ENCODE results near the gene ZNF638. TPM values are rescaled to one million over a fixed set of nuclear protein-coding genes. Genes with fewer than 3 reads are reported as not detected.
A peak's percentile ranks its signal among the peaks of the same experiment; 100 is the strongest.

The ZNF638 gene
- total and polyA plus RNA-seq, 12 donors = 45.2 to 219 (median 82.8) TPM

DNA sequence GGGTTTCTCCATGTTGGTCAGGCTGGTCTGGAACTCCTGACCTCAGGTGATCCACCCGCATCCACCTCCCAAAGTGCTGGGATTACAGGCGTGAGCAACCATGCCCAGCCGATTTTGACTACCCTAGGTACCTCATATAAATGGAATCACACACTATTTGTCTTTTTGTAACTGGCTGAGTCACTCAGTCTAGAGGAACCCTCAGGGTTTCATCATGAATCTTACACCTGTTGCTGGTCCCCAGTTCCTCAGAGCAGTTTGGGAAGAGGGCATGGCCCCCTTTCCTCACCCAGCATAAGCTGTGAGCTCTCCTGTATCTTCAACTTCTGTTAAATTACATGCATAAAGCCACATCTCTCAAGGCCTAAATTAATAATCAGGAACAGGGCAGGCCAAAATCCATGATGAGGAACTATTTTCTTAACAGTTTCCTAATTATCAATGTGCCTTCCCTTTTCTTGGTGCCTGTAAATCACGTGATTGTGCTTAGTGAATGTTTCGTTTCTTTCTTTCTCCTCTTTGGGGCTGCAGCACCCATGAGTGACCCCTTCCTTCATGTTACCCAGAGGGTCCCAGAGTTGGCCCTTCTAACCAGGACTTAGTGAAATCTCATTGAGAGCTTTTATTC lies 142.6 kb downstream of the ZNF638 start:
- intact Hi-C loops (cut with DNase I) = no loop called here

DNA sequence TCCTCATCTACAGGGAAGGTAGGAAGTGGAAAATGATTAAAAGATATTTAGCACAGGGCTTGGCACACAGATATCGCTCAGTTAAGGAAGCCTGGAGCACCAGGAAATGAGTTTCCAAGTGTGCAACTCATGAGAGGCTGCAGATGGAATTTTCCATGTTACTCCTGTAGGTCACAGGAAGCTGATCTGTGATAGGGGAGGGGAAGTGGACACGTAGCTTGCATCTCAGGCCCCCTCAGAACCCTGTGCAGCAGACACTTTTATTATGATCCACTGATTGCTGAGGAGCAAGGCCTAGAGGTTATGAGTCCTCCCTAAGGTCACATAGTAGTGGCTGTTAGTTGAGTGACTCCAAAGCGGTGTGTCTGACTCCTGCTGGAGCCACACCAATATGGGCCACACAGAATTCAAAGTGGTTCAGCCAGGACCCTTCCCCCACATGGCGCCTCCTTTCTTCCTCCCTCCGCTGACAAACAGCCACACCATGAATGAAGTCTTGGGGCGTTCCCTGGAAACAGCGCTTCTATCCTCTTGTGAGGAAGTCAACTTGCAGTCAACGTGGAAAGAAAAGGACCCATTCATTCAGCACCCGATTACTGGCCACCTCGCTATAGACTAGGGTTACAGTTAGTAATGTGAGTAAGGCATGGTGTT lies 143.3 kb downstream of the ZNF638 start:
- Histone ChIP-seq H3K27me3 (no peaks in the 10 kb centered on the region), H3K36me3 (peaks cover 0 to 17% (median 0%) of the 10 kb centered on the region in 9 donors), H3K4me1 (peaks cover 5 to 73% (median 57%) of the 10 kb centered on the region in 9 donors), H3K9me3 (no peaks in the 10 kb centered on the region), H3K4me3 (no peak overlapping the region), H3K27ac (peak overlapping the region in 9 of 10 donors; percentile 63 to 86 (median 73))
- DNase-seq (no peak), ATAC-seq (peak; percentile 58 to 88 (median 75))
- 66 to 76% methylated on average over 10 of the region's 10 CpGs for WGBS, 2 donors
- peak in 1 of 9 donors; percentile 7 for TF ChIP-seq CTCF (IDR thresholded peaks at IDR 0.05)
- intact Hi-C loops (cut with DNase I) = no loop called here

More for the DNA sequence above, 142.6 kb downstream of the ZNF638 start:
- Histone ChIP-seq H3K36me3 (peaks cover 0 to 16% (median 0%) of the 10 kb centered on the region in 9 donors), H3K4me1 (peaks cover 8 to 80% (median 64%) of the 10 kb centered on the region in 9 donors), H3K27me3 (no peaks in the 10 kb centered on the region), H3K4me3 (peak overlapping the region in 1 of 10 donors; percentile 6), H3K27ac (peak overlapping the region in 9 of 10 donors; percentile 63 to 86 (median 73)), H3K9me3 (no peaks in the 10 kb centered on the region)
- DNase-seq (no peak), ATAC-seq (peak in 2 of 8 donors; percentile 3 to 11)
- 81 to 84% methylated on average over 5 of the region's 5 CpGs for WGBS, 2 donors
- no peak for TF ChIP-seq CTCF (IDR thresholded peaks at IDR 0.05)

- Histone ChIP-seq H3K36me3 (peaks cover 0 to 30% (median 0%) of the 10 kb centered on the region in 9 donors), H3K27me3 (no peaks in the 10 kb centered on the region), H3K4me1 (peaks cover 3 to 61% (median 53%) of the 10 kb centered on the region in 9 donors), H3K27ac (peak overlapping the region in 5 of 10 donors; percentile 63 to 86 (median 80)), H3K9me3 (no peaks in the 10 kb centered on the region), H3K4me3 (no peak overlapping the region)
- no peak for DNase-seq
- ATAC-seq = no peak
- no peak for TF ChIP-seq CTCF (IDR thresholded peaks at IDR 0.05)
- 37 to 65% methylated on average over 1 of the region's 1 CpG for WGBS, 2 donors
- intact Hi-C loops (cut with DNase I) = loop anchor here in 1 of 10 donors (2.0 kb wide), 1 partner anchor 18 kb away; no protein-coding TSS in a partner anchor
Observed at GRCh38 chr2:71476495-71476894, 144.9 kb downstream of the ZNF638 start.

- 80 to 91% methylated on average over 6 of the region's 6 CpGs for WGBS, 2 donors
- Histone ChIP-seq H3K9me3 (no peaks in the 10 kb centered on the region), H3K4me1 (peaks cover 3 to 58% (median 52%) of the 10 kb centered on the region in 9 donors), H3K27me3 (no peaks in the 10 kb centered on the region), H3K4me3 (no peak overlapping the region), H3K27ac (peak overlapping the region in 4 of 10 donors; percentile 10 to 86 (median 67)), H3K36me3 (peaks cover 0 to 35% (median 5%) of the 10 kb centered on the region in 9 donors)
- DNase-seq = no peak
- no peak for TF ChIP-seq CTCF (IDR thresholded peaks at IDR 0.05)
- ATAC-seq = no peak
- intact Hi-C loops (cut with DNase I) = loop anchor here in 2 of 10 donors (1.0 to 2.0 kb wide), 2 partner anchors 18 kb away; no protein-coding TSS in a partner anchor
Observed at GRCh38 chr2:71477231-71477691, 145.7 kb downstream of the ZNF638 start.

Measured in heart right ventricle (tissue), 16 donors.